GM21825 (cell line): ENCODE measurements around the gene MS4A8.
"Not testable (repeated sequence)": the region's sequence is repeated elsewhere in the genome, so short reads cannot be mapped to it uniquely, and the experiment has no call there.

Experiments used
- ATAC-seq: cut with Tn5 transposase; IDR thresholded peaks from one replicate; pipeline ENCODE4 v1.9.1; 2021; ENCODE audit warnings: mild to moderate bottlenecking, moderate library complexity; ENCODE audit not compliant: unreplicated experiment

MS4A8 gene, protein sequence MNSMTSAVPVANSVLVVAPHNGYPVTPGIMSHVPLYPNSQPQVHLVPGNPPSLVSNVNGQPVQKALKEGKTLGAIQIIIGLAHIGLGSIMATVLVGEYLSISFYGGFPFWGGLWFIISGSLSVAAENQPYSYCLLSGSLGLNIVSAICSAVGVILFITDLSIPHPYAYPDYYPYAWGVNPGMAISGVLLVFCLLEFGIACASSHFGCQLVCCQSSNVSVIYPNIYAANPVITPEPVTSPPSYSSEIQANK

DNA sequence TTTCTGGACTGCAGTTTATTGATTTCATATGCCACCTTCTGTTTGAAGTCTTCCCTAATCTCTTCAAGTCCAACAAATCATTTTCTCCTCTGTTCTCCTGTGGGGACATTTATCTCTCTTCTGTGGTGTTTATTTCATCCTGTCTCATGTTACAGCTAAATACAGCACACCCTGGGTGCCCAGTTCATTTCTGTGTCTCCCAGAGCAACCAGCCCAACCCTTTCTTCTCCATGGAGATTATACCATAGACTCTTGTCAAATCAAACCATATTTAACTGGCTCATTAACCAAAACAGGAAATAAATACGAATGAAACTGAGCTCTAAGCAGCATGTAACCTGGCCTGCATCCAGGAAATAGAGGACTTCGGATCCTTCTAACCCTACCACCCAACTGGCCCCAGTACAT, at the start of gene MS4A8:
MS4A8 (plus strand) TSS at position 329 of the 408 bp plus-strand sequence. CDS start 1,249 bp downstream, outside the sequence.
- no peak for ATAC-seq

DNA sequence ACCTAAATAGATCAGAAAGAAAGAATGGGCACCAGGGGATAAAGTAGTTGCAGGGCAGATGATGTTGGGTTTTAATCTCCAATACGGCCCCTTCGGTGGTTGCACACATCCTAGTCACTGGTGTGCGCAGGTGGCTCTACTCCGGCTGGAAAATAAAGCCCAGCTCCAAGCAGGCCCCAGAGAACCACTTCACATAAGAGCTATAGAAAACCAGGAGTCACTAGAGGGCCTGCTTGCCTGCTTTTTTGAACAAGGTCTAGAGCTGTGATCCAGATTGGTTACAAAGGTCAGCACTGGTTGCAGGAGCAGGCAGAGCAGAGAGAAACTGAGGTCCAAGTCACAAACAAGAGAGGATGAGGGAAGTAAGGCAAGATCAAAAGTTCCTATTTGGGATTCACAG, 41.5 kb upstream of the MS4A8 start:
- no peak for ATAC-seq

DNA sequence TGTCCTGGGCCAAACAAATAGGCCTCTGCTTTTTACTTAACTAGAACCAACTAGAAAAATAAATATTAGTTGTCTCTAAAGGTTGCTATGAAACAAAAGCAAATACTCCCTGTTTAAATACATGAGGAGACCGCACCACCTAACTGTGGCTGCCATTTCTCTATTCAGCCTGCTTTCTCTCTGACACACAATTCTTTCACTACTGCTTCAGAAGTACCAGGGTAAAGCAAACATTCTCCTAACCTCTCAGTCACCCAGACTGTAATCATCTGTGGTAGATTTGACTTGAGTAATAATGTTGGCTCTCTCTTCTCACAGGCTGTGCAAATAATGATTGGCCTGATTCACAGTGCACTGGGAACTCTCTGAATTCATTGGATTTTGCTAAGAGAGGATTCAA, 41.0 kb upstream of the MS4A8 start:
- ATAC-seq: no peak

DNA sequence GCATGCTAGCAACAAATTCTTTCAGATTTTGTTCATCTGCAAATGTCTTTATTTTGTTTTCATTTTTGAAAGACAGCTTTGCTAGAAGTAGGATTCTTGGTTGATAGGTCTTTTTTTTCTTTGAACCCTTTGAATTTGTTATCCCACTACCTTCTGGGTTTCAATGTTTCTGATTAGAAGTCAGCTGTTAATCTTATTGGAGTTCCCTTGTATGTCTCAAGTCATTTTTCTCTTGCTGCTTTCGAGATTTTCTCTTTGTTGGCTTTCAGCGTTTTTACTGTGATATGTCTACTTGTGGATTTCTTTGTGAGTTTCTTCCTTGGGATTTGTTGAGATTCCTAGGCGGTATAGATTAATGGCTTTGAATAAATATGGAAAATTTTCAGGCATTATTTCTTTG, 27.2 kb upstream of the MS4A8 start:
- no peak for ATAC-seq

DNA sequence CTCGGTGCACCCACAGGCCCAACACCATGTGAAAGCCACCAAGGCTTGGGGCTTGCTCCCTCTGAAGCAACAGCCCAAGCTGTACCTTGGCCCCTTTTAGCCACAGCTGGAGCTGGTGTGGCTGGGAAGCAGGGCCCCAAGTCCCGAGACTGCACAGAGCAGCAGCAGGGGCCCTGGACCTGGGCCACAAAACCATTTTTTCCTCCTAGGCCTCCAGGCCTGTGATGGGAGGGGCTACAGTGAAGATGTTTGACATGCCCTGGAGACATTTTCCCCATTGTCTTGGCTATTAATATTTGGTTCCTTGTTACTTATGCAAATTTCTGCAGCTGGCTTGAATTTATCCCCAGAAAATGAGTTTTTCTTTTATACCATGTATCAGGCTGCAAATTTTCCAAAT, 21.2 kb upstream of the MS4A8 start:
- ATAC-seq: not testable (repeated sequence)

DNA sequence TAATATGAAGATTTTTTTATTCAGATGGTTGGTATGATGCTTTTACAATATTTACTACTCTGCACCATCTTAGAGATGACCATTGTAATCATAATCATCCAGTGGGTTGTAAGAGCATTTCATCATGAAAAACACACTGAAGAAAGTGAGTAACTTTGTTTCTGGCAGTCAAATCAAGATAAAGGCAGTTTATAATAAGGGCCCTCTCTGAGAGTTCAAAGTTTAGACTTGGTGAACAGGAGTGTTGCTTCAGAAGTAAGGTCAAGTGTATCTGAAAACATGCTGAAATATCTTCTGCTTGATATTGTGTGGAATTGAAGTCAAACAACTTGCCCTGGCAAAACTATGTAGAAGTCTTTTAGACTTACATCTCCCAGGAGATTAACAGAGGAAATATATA, 19.5 kb upstream of the MS4A8 start:
- no peak for ATAC-seq

DNA sequence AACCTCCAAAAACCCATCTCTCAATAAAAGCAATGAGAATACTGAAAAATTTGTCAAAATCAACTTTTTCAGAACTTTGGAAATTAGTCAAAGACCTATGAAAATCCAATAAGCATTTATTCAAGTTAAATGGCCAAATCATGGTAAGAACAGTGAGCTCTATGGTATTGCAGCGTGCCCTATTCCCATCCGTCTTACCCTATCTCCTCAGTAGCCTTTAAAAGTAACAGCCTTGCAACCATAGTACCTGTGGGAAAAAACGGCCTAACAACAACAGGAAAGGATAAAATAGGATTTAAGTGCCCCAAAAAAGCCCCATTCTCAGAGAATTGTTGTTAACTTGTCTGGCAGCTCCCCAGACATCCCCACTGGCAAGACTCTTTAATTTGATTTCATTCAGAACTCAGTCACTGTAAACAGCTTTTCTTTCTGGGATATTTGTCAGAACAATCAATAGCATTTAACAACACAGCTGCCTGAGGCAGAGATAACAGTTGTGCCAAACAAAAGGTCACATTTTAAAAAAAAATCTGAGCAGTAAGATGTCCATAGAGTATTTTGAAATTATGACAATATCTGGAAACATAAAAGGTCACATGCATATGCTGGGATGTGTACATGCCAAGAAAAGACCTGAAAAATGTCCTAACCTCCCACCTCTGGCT, 18.8 kb upstream of the MS4A8 start:
- no peak for ATAC-seq

DNA sequence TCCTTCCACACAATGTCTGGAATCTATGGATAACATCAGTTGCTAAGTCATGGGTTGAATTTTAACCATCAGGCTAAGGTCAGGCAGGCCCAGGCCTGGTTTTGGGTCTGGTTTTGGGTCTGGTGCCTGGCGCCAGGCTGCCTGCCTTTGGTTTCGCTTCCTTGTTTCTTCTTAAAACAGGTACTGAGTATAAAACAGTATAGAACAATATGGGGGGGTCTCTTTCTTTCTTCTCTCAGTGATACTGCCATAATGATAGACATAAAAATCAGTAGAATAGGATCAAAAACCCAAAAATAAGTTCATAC, 14.9 kb upstream of the MS4A8 start:
- not testable (repeated sequence) for ATAC-seq

DNA sequence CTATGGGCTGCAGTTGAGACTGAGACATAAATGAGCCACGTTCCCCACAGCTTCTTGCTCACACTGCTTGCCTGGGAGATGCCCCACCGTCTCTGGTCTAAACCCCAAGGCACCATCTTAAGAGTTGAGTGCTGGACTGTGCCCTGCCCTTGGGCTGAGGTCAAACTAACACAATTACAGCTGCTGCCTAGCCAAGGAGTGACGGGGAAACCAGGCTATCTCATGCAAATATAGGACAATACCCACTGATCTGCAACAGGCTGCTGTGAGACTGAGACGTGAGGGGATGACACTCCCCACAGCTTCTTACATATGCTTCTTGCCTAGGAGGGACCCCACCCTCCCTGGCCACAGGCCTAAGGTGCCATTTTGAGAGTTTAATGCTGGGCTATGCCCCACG, 7.8 kb upstream of the MS4A8 start:
- ATAC-seq: no peak

DNA sequence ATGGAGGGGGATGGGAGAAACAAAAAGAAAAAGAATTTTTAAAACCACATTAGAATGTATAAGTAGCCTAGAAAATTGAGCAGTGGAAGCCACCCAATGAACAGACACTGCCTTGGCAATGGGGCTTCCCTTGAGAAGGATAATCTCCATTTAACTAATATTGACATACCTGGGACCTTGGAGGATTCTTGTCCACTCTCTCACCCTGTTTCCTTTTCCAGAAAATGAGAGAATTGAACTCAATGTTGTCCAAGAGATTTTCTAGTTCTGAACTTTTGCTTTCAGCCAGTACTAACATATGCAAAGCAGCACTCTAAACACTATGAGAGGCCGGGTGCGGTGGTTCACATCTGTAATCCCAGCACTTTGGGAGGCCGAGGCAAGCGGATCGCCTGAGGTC, 524 bp downstream of the MS4A8 start:
- ATAC-seq: no peak

DNA sequence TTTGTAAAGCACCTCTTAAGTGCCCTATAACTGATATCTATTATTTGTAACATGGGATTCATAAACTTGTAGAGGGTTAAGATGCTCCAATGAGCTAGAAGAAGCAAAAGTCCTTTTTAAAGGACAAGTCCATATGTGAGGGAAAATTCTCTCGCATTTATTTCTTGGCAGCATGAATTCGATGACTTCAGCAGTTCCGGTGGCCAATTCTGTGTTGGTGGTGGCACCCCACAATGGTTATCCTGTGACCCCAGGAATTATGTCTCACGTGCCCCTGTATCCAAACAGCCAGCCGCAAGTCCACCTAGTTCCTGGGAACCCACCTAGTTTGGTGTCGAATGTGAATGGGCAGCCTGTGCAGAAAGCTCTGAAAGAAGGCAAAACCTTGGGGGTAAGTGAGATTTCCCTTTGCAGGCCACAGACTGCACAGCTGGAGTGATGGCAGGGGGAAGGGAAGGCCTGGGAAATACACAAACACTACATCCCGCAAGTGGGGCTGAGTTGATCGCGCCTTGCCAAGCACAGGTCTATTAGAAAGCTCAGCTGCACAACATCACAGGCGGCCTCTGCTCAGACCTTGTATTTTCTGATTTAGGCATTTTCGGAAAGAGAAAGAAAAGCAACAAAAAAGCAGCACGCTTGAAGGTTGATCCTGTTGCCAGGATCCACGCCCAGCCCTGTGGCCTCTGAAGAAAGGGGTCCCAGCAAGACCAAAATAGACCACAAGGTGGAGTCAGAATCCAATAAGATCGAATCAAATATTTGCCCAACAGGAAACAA, 1.5 kb downstream of the MS4A8 start:
- no peak for ATAC-seq

DNA sequence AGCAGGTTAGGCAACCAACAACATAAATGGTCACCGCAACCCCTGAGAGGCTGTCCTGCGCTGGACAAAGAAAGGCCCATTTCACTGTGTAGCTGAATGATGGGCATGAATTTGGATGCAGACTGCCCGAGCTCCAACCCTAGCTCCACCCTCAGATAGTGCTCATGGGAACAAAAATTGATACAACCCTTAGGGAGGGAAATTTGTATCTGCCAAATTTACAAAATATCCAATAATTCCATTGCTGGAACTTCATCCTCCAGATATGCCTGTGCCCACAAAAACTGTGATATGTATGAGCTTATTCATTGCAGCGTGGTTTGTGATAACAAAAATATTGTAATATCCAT, 2.0 kb downstream of the MS4A8 start:
- no peak for ATAC-seq

DNA sequence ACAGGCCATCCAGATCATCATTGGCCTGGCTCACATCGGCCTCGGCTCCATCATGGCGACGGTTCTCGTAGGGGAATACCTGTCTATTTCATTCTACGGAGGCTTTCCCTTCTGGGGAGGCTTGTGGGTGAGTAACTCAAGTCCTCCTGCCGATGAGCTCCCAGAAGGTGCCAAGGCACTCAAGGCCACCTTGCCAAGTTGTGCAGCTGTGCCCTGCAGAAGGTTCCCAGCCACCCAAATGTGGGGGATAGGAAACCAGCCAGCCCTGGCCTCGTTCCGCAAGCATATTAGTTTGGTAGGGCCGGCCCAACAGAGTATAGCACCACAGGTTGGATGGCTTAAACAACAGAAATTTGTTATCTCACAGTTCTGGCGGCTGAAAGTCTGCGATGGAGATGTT, 4.0 kb downstream of the MS4A8 start:
- ATAC-seq: no peak

DNA sequence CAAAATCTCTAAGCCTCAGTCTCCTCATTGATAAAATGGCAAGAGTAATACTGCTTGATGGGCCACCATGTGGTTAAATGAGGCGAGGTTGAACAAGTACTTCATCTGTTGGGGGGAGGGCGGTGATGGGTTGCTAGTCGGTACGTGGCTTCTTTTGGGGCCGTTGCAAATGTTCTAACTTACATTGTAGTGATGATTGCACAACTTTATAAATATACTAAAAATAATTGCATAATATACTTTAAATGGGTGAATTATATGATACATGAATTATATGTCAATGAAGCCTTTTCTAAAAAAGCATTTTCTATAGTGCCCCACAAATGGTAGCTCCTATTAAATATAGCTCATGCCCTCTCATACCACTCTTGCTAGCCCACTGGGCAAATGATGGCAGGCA, 6.5 kb downstream of the MS4A8 start:
- ATAC-seq: no peak

DNA sequence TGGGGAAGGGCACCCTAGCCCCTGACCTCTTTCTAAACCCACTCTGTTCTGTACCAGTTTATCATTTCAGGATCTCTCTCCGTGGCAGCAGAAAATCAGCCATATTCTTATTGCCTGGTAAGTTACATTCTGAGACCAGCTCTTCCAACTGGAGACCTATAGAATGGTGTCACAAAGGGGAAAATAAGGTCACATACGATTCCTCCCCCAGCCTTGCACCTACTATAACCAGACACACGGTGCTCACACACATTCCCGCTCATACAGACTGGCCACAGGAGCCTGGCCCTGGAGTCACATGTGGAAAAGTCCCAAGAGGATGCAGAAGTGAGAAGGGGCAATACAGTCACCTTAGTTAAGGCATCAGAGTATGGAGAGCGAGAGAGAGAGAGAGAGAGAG, 7.5 kb downstream of the MS4A8 start:
- ATAC-seq: no peak

DNA sequence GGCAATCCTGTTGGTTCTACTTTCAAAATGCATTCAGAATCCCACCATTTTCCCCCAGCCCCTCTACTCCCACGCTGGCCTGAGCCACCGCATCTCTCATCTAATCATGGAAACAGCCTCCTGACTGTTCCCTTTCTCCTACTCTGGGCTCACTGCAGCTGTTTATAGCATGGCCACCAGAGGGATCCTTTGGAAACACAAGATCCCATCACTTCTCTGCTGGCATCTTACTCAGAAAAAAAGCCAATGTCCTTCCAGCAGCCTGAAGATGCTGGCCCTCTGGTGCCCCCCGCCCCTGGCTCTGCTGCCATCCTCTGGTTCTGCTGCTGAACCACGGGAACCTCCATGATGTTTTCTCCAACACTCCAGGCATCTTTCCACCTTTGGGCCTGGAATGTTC, 11.1 kb downstream of the MS4A8 start:
- no peak for ATAC-seq

DNA sequence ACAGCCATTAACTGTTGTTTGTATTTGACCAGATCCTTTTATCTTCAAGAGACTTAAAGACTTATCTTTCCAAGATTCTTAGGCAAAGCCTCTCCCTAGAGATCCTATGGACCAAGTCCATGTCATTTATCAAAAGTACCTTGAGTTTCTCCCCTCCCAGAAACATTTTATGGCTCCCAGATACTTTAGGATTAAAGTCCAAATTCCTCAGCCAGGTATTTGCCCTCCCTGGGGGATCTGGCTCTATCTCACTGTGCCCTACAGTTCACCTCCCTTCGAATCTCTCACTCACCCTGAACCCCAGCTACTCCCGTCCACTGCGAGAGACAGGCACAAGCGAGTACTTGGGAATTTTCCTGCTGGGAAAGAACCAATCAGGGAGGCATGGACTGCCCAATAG, 11.9 kb downstream of the MS4A8 start:
- no peak for ATAC-seq

DNA sequence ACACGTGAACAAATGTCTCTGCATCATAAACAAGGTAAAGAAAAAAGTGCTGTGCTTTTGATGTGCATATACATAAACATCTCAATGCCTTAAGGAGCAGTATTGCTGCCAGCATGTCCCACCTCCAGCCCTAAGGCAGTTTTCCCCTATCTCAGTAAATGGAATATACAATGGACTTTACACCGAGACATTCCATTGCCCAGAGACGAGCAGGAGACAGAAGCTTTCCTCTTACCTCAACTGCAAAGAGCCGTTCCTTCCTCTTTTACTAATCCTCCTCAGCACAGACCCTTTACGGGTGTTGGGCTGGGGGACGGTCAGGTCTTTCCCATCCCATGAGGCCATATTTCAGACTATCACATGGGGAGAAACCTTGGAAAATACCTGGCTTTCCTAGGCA, 14.0 kb downstream of the MS4A8 start:
- not testable (repeated sequence) for ATAC-seq

DNA sequence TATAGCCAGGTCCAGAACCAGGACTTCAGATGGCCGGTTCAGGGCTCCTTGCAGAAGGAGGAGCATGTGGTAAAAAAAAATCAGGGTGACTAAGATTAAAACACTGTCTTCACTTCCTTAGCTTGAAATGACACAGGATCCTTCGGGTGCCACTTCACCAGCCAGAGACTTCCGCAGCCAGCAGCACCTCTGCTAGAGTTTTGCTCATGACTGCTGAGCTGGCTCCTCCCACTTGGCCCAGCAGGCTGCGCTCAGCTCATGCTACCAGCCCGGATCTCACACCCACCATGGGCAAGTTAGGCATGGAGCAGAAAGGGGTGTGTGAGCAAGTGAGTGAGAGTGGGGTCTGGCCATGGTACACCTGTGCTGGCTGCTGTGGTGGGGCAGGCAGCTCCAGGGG, 18.5 kb downstream of the MS4A8 start:
- ATAC-seq: no peak

DNA sequence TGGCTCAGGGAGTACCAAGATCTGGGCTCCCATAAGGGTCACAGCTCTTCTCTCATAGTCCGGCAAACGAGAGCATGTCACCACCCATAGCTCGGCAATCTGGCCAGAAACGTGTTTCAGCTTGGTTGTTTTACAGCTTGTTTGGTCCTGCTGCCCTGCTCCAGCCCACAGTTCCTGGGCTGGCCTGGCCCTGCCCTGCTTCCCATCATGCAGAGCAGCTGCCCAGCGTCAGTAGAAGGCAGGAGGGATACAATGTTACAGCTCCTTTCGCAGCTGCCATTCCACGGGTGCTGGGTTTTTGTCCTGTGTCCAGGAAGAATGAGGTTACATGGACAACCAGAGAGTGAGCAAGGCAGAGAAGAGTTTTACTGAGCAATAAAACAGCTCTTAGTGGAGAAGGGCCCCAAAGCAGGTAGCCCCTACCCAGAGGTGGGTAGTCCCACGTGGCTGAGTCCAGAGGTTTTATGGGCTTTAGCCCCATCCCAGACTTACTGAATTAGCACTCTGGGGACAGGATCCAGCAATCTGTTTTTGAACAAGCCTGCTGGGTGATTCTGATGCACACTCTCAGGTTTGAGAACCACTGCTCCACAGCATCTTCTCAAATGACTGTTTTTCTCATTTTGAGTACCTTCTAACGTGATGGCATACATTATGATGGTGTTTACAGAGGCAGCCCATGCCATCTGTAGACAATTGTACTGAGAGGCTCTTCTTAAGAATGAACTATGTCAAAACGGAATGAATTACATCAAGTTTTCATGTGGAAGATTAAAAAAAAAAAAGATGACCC, 19.3 kb downstream of the MS4A8 start:
- no peak for ATAC-seq

DNA sequence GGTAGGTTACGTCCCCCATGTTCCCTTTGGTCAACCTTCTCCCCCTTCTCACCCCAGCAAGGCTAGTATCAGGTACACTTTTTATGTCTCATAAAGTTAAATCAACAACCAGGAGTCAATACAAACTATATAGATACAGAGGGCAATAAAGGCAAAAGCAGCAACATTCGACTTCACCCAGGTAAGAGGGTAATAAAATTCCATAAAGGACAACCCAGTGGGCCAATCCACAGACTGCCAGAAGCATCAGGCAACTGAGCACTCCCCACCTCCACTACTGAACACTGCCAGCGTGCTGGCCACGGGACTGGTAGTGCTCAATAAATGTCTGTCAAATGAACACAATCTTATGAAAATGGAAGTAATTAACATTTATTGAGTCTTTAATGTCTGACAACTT, 20.0 kb downstream of the MS4A8 start:
- ATAC-seq: no peak

DNA sequence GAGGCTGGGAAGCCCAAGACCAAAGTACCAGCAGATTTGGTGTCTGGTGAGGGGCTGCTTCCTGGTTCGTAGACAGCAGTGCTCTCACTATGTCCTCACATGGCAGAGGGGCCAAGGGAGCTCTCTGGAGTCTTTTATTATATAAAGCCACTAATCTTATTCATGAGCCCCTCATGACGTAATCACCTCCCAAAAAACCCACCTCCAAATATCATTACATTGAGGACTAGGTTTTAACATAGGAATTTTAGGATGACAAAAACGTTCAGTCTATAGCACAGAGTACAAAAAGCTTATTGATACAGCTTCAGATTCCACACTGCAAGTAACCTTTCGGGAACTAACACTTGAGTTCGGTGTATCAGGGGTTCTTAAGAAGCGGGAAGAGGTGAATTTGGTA, 21.0 kb downstream of the MS4A8 start:
- no peak for ATAC-seq
